CD4-positive, alpha-beta T cell treated with Interferon gamma for 1 hour (primary cell): Measurements from ENCODE around the gene ACSS2.

Experiments
- DNase-seq: peaks from one replicate; pipeline ENCODE4 v3.0.0-alpha.2; 2020

The ACSS2 gene

GRCh38 chr20:34952671-34953070 lies 76.3 kb downstream of the ACSS2 start:
- DNase-seq: no peak

GRCh38 chr20:34953960-34954359 lies 77.5 kb downstream of the ACSS2 start:
- DNase-seq: no peak

GRCh38 chr20:34954904-34955230 lies 78.5 kb downstream of the ACSS2 start:
- DNase-seq: no peak

- DNase-seq: peak; percentile 94
Observed at GRCh38 chr20:34955231-34956040, 79.0 kb downstream of the ACSS2 start, which contains the start of the genes GSS and MYH7B. Gene GSS, minus strand, starts transcription at chr20:34955806. Its CDS starts 3,954 bp downstream, at chr20:34951852. Gene MYH7B, plus strand, starts transcription at chr20:34955868. Its CDS starts 22,138 bp downstream, at chr20:34978006.

- no peak for DNase-seq
Observed at GRCh38 chr20:34956041-34956458, 79.6 kb downstream of the ACSS2 start.

GRCh38 chr20:34956751-34957472 lies 80.5 kb downstream of the ACSS2 start:
- no peak for DNase-seq

GRCh38 chr20:34964486-34964885 lies 88.1 kb downstream of the ACSS2 start:
- DNase-seq: no peak

- DNase-seq: no peak
Observed at GRCh38 chr20:34965051-34965450, 88.6 kb downstream of the ACSS2 start.

GRCh38 chr20:34967421-34967820 lies 91.0 kb downstream of the ACSS2 start:
- DNase-seq: no peak

- DNase-seq: no peak
Observed at GRCh38 chr20:34968042-34968775, 91.8 kb downstream of the ACSS2 start.

GRCh38 chr20:34970193-34970840 lies 93.9 kb downstream of the ACSS2 start:
- DNase-seq: no peak

GRCh38 chr20:34970846-34971560 lies 94.6 kb downstream of the ACSS2 start:
- no peak for DNase-seq

GRCh38 chr20:34971561-34972235 lies 95.3 kb downstream of the ACSS2 start:
- DNase-seq: no peak

- no peak for DNase-seq
Observed at GRCh38 chr20:34974246-34974645, 97.8 kb downstream of the ACSS2 start.

GRCh38 chr20:34976286-34976685 lies 99.9 kb downstream of the ACSS2 start:
- DNase-seq: no peak
